Cardiac fibroblast (primary cell): ENCODE data around the gene ANO2.

Experiments used
- DNase-seq, 2 donors: peaks; one replicate each; pipeline versions ENCODE4 v3.0.0 to v3.0.0-alpha.2; 2010; ENCODE audit warnings: low read depth in 2 of 2
- H3K4me3 ChIP-seq, 2 donors: replicated peaks in 1 of 2; 1 replicate in 1 of 2; 2 replicates in 1 of 2; pipeline ENCODE4 v1.5.1; 2011; ENCODE audit warnings: low read depth in 2 of 2, low read length in 2 of 2, mild to moderate bottlenecking in 2 of 2, moderate library complexity in 1 of 2
- TF ChIP-seq, protein P1 (sequence below): IDR thresholded peaks from one replicate; pipeline ENCODE4 v1.5.1; 2011; ENCODE audit warnings: low read depth, mild to moderate bottlenecking, low read length, inconsistent platforms

ANO2 gene

DNA sequence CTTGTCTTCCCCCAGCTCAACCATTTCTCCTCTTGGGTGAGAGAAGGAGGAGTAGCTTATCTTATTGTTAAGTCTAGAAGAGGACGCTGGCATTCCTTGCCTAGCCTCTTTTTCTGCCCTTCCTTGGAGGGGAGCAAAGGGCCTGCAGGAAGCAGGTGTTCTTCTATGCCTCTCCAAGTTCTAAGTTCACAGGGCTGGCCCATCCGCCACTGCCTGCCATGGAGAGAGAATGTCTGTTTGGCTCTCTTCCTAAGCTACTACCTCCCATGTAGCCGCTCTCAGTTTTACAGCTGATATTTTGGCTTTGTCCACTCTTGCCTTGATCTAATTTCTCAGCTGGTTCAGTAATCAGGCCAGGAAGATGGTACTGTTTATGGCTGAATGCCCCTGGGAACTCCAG lies 312.0 kb downstream of the ANO2 start:
- TF ChIP-seq, protein P1, sequence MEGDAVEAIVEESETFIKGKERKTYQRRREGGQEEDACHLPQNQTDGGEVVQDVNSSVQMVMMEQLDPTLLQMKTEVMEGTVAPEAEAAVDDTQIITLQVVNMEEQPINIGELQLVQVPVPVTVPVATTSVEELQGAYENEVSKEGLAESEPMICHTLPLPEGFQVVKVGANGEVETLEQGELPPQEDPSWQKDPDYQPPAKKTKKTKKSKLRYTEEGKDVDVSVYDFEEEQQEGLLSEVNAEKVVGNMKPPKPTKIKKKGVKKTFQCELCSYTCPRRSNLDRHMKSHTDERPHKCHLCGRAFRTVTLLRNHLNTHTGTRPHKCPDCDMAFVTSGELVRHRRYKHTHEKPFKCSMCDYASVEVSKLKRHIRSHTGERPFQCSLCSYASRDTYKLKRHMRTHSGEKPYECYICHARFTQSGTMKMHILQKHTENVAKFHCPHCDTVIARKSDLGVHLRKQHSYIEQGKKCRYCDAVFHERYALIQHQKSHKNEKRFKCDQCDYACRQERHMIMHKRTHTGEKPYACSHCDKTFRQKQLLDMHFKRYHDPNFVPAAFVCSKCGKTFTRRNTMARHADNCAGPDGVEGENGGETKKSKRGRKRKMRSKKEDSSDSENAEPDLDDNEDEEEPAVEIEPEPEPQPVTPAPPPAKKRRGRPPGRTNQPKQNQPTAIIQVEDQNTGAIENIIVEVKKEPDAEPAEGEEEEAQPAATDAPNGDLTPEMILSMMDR = no peak
- H3K4me3 ChIP-seq = no peak overlapping the region
- DNase-seq = no peak

DNA sequence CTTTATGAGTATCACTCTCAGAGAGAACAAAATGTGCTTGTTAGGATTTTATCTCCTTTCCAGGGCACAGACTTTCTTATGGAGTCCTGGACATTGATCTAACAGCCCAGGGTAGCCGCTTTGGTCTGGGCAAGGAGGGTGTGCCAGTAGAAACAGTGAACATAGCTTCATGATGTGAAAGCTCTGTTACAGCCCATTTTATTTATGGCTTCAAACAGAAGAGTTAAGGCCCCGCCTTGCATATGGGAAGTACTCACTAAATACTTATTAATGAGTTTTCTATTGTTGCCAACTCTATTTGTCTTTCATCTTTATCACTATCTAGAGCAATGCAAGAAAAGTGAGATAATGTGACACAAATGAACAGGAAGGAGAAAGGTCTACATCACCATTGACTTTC lies 312.6 kb downstream of the ANO2 start:
- DNase-seq = no peak
- no peak overlapping the region for H3K4me3 ChIP-seq
- TF ChIP-seq, protein P1 = no peak

DNA sequence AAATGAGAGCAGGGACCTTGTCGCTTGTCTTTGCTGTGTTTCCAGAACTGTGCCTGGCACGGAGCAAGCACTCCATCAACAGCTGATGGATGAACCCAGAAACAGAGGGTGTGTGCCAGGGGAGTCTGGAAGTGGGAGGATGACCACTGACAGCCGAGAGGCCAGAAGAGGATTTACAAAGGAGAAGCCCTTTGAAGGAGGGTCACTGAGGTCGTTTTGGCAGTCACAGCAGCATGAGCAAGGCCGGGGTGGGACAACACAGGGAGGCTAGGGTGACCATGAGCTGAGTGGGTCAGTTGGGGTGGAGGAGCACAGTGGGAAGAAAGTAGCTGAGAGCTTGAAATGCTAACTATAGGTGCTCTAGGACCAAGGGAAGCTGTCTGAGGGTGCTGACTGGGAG lies 313.6 kb downstream of the ANO2 start:
- H3K4me3 ChIP-seq = no peak overlapping the region
- TF ChIP-seq, protein P1 = no peak
- no peak for DNase-seq

DNA sequence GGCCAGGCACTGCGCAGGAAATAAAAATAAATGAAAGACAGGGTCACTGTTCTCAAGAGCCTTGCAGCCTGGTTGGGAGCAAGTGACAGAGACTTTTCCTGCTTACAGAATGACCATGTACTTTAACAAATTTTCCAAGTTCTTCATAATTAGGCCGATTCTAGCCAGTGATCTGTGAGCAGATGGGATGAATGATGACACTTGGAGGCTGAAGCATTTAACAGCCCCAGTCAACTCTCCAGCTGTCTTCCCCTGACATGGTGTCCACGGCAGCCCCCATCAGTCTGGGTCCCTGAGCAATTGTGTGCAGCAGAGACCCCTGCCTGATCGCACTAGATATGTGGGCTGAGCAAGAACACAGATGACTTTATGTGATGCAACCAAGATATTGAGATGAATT lies 314.3 kb downstream of the ANO2 start:
- H3K4me3 ChIP-seq = no peak overlapping the region
- TF ChIP-seq, protein P1 = no peak
- no peak for DNase-seq

DNA sequence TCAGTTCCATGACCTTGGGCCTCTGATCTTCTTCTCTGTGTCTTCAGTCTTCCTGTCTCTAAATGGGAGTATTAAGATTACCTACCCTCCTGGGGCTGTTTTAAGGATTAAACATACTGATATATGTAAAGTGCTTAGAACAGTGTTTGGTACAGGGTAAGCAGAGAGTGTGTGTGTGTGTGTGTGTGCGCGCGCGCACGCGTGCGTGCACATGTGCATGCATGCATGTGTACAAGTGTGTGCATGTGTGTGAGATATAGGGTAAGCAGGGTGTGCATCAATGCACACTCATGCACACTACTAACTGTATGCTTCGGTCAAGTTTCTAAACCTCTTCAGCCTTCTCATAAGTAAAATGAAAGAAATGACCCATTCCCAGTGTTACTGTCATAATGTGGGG lies 316.6 kb downstream of the ANO2 start:
- no peak overlapping the region for H3K4me3 ChIP-seq
- TF ChIP-seq, protein P1 = no peak
- no peak for DNase-seq

DNA sequence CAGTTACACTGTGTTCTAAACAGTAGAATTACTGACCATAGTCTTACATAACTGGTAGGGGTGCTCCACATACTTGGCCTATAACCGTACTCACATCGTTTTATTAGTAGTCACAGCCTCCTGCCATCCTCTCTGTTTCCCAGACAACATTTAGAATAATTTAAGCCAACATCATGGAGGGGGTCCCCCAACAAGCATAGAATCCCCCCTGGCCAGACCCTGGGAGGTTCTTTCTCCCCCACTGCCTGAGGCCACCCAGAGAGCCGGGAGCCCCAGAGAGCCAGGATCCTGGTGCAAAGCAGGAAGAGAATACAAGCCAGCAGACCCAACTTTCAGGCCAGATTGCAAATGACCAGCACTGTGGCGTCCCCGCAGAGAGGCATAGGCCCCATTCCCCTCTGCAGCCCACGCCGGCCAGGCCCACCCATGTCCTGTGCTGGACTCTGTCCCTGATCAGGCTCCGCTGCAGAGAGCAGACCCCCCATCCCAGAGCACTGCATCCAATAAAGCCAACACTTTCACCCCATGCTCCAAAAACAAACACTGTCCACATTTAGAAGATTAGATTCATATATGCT lies 317.9 kb downstream of the ANO2 start:
- TF ChIP-seq, protein P1 = no peak
- H3K4me3 ChIP-seq = no peak overlapping the region
- DNase-seq = no peak

DNA sequence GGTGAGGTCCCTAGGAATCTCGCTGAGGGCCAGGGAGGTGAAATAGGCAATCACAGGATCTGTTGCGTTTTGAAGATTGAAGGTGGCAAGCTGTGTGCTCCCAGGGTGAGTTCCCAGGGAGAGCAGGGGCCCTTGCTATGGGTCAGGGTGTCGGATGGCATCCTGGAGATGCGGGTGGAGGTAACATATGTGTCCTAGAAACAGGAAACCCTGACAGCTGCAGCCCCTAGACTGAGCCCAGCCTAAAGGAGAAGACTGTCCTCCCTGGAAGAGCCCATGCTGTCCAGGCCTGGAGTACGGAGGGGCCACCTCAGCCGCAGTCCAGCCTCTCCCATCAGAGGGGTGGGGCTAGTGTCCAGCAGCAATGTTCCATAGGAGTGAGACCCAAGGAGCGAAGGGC lies 318.9 kb downstream of the ANO2 start:
- TF ChIP-seq, protein P1 = no peak
- DNase-seq = no peak
- H3K4me3 ChIP-seq = no peak overlapping the region
